DOHH2 (cell line): ENCODE data around the gene UBASH3A.

Experiments used
- H3F3A ChIP-seq: fragments of 200-600 bp; sonication (generic), shearing (Covaris generic); 2 replicates; pipeline ENCODE4 v1.6.0; 2016; ENCODE audit warnings: antibody characterized with exemption, mild to moderate bottlenecking; ENCODE audit not compliant: control insufficient read depth, insufficient read depth
- H3K27ac ChIP-seq: fragments of 200-600 bp; sonication (generic); 2 replicates; pipeline ENCODE4 v1.5.1; 2014; ENCODE audit warnings: low read depth, mild to moderate bottlenecking, low read length, moderate library complexity
- H3K27me3 ChIP-seq: fragments of 200-600 bp; sonication (generic); 2 replicates; pipeline ENCODE4 v1.6.1; 2014; ENCODE audit warnings: mild to moderate bottlenecking, low read length, mixed read lengths; ENCODE audit not compliant: control insufficient read depth
- H3K36me3 ChIP-seq: fragments of 200-600 bp; sonication (generic); 2 replicates; pipeline ENCODE4 v1.6.1; 2014; ENCODE audit warnings: mild to moderate bottlenecking, low read length, moderate library complexity, mixed read lengths; ENCODE audit not compliant: control insufficient read depth
- H3K4me1 ChIP-seq: fragments of 200-600 bp; sonication (generic); 2 replicates; pipeline ENCODE4 v1.6.1; 2014; ENCODE audit warnings: mild to moderate bottlenecking, low read length, mixed read lengths; ENCODE audit not compliant: control insufficient read depth
- H3K4me2 ChIP-seq: fragments of 200-600 bp; sonication (generic); 2 replicates; pipeline ENCODE4 v1.6.0; 2014; ENCODE audit warnings: mild to moderate bottlenecking, low read length, moderate library complexity
- H3K4me3 ChIP-seq: fragments of 200-600 bp; sonication (generic); 2 replicates; pipeline ENCODE4 v1.5.1; 2014; ENCODE audit warnings: mild to moderate bottlenecking, low read length, mixed read lengths
- H3K79me2 ChIP-seq: fragments of 200-600 bp; sonication (generic); 2 replicates; pipeline ENCODE4 v1.6.1; 2014; ENCODE audit warnings: mild to moderate bottlenecking, low read length, mixed read lengths; ENCODE audit not compliant: control insufficient read depth
- H3K9me2 ChIP-seq: fragments of 200-600 bp; sonication (generic); replicated peaks from 2 replicates; pipeline ENCODE4 v1.6.1; 2014; ENCODE audit warnings: mild to moderate bottlenecking, low read length, mixed read lengths; ENCODE audit not compliant: control insufficient read depth
- H3K9me3 ChIP-seq: fragments of 200-600 bp; sonication (generic); 2 replicates; pipeline ENCODE4 v1.6.1; 2014; ENCODE audit warnings: antibody characterized with exemption, low read length, mixed read lengths; ENCODE audit not compliant: control insufficient read depth, insufficient read depth
- H4K20me1 ChIP-seq: fragments of 200-600 bp; sonication (generic); 2 replicates; pipeline ENCODE4 v1.6.0; 2014; ENCODE audit warnings: low read depth, mild to moderate bottlenecking, antibody characterized with exemption, low read length, moderate library complexity; ENCODE audit not compliant: control insufficient read depth, insufficient read depth
- CTCF ChIP-seq: fragments of 200-600 bp; sonication (generic); IDR thresholded peaks from one replicate; pipeline ENCODE4 v1.5.1; 2014; ENCODE audit warnings: antibody characterized with exemption, mild to moderate bottlenecking, low read depth, low read length; ENCODE audit not compliant: poor library complexity, severe bottlenecking
- EZH2phosphoT487 ChIP-seq: fragments of 200-600 bp; sonication (generic); IDR thresholded peaks from 2 replicates; pipeline ENCODE4 v1.6.1; 2017; ENCODE audit warnings: borderline replicate concordance, mild to moderate bottlenecking, antibody characterized with exemption, low read length, moderate library complexity, mixed read lengths

The UBASH3A gene

GRCh38 chr21:42398436-42399028 lies 5.2 kb upstream of the UBASH3A start:
- no peaks in the 10 kb centered on the region for H3K79me2 ChIP-seq
- no peak overlapping the region for H3K4me3 ChIP-seq
- peaks cover 25% of the 10 kb centered on the region for H3K27me3 ChIP-seq
- no peak overlapping the region for H3K4me2 ChIP-seq
- peaks cover 32% of the 10 kb centered on the region for H3K4me1 ChIP-seq
- H4K20me1 ChIP-seq, result no peaks in the 10 kb centered on the region
- peaks cover 6% of the 10 kb centered on the region for H3K9me3 ChIP-seq
- H3K36me3 ChIP-seq, result no peaks in the 10 kb centered on the region
- no peak overlapping the region for H3K27ac ChIP-seq
- H3F3A ChIP-seq, result no peaks in the 10 kb centered on the region
- TF ChIP-seq EZH2phosphoT487, result no peak
- TF ChIP-seq CTCF, result no peak
- no peaks in the 10 kb centered on the region for H3K9me2 ChIP-seq

GRCh38 chr21:42400525-42400924 lies 3.2 kb upstream of the UBASH3A start:
- H3K4me3 ChIP-seq, result peak overlapping the region; percentile 22; the same call in 1 of the 2 replicates
- no peak overlapping the region for H3K27ac ChIP-seq
- peaks cover 6% of the 10 kb centered on the region for H3K9me3 ChIP-seq
- no peaks in the 10 kb centered on the region for H3K79me2 ChIP-seq
- TF ChIP-seq CTCF (no peak), EZH2phosphoT487 (no peak)
- peaks cover 11% of the 10 kb centered on the region for H3K27me3 ChIP-seq
- H3K4me1 ChIP-seq, result peaks cover 30% of the 10 kb centered on the region
- H3K36me3 ChIP-seq, result no peaks in the 10 kb centered on the region
- H3K9me2 ChIP-seq, result no peaks in the 10 kb centered on the region
- H4K20me1 ChIP-seq, result no peaks in the 10 kb centered on the region
- peak overlapping the region; percentile 32 for H3K4me2 ChIP-seq
- no peaks in the 10 kb centered on the region for H3F3A ChIP-seq

GRCh38 chr21:42401154-42401553 lies 2.5 kb upstream of the UBASH3A start:
- no peaks in the 10 kb centered on the region for H3K9me2 ChIP-seq
- H3K4me3 ChIP-seq, result no peak overlapping the region
- TF ChIP-seq EZH2phosphoT487 (no peak), CTCF (no peak)
- peaks cover 6% of the 10 kb centered on the region; the same call in 1 of the 2 replicates for H3K27me3 ChIP-seq
- H3K79me2 ChIP-seq, result no peaks in the 10 kb centered on the region
- no peaks in the 10 kb centered on the region for H3K36me3 ChIP-seq
- no peak overlapping the region; the same call in 1 of the 2 replicates for H3K4me2 ChIP-seq
- H3K27ac ChIP-seq, result no peak overlapping the region
- H3F3A ChIP-seq, result no peaks in the 10 kb centered on the region
- H3K4me1 ChIP-seq, result peaks cover 30% of the 10 kb centered on the region
- H4K20me1 ChIP-seq, result no peaks in the 10 kb centered on the region
- peaks cover 6% of the 10 kb centered on the region for H3K9me3 ChIP-seq
